Coronary artery (tissue), 2 donors: ENCODE measurements around the gene CPLX1.

Source experiments
- DNase-seq: peaks from one replicate; pipeline ENCODE4 v3.0.0-alpha.2; 2017; ENCODE audit warnings: low spot score
- H3K27ac ChIP-seq, 2 donors: fragments of 200-600 bp; sonication (generic); one replicate each; pipeline ENCODE4 v1.5.1; 2016 to 2019
- H3K4me3 ChIP-seq: fragments of 200-600 bp; sonication (generic); 2 replicates; pipeline ENCODE4 v1.5.1; 2016; ENCODE audit warnings: mild to moderate bottlenecking, moderate library complexity
- TF ChIP-seq, protein P1 (sequence below): fragments of 200-600 bp; sonication (generic); IDR thresholded peaks from one replicate; pipeline ENCODE4 v1.5.1; 2019; ENCODE audit warnings: antibody characterized with exemption

Gene CPLX1

GRCh38 chr4:837772-838171, 11.8 kb upstream of the CPLX1 start:
- Histone ChIP-seq H3K4me3 (no peak overlapping the region), H3K27ac (no peak overlapping the region)
- TF ChIP-seq, protein P1, sequence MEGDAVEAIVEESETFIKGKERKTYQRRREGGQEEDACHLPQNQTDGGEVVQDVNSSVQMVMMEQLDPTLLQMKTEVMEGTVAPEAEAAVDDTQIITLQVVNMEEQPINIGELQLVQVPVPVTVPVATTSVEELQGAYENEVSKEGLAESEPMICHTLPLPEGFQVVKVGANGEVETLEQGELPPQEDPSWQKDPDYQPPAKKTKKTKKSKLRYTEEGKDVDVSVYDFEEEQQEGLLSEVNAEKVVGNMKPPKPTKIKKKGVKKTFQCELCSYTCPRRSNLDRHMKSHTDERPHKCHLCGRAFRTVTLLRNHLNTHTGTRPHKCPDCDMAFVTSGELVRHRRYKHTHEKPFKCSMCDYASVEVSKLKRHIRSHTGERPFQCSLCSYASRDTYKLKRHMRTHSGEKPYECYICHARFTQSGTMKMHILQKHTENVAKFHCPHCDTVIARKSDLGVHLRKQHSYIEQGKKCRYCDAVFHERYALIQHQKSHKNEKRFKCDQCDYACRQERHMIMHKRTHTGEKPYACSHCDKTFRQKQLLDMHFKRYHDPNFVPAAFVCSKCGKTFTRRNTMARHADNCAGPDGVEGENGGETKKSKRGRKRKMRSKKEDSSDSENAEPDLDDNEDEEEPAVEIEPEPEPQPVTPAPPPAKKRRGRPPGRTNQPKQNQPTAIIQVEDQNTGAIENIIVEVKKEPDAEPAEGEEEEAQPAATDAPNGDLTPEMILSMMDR, result no peak
- no peak for DNase-seq

DNA sequence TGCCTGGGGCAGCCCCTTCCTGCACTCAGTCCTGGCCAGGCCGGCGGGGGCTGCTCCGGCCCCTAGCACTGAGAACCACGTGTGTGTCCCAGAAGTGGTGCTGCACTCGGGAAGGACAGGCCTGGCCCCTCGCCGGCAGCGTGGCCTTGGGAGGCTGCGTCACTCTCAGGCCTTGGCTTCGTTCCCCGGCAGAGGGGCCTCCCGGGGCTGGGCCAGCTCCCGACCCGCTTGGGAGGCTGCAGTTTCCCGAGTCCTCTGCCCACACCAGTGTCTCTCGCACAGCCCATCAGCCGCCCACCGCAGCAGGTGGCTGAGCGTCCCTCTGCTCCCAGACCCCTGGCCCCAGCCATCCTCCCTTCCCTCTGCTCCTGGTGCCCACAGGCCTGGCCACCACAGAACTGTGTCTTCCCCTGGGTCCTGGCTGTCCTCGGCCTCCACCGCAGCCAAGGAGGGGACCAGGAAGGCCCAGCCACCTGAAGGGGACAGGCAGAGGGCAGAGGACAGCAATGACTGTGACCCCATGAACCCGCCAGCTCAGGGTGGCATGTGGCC, 10.9 kb upstream of the CPLX1 start:
- DNase-seq, result no peak

GRCh38 chr4:836003-836511, 10.1 kb upstream of the CPLX1 start:
- TF ChIP-seq, protein P1, result no peak

More for the DNA sequence above, 10.9 kb upstream of the CPLX1 start:
- Histone ChIP-seq H3K4me3 (no peak overlapping the region), H3K27ac (no peak overlapping the region)
- TF ChIP-seq, protein P1, result no peak

DNA sequence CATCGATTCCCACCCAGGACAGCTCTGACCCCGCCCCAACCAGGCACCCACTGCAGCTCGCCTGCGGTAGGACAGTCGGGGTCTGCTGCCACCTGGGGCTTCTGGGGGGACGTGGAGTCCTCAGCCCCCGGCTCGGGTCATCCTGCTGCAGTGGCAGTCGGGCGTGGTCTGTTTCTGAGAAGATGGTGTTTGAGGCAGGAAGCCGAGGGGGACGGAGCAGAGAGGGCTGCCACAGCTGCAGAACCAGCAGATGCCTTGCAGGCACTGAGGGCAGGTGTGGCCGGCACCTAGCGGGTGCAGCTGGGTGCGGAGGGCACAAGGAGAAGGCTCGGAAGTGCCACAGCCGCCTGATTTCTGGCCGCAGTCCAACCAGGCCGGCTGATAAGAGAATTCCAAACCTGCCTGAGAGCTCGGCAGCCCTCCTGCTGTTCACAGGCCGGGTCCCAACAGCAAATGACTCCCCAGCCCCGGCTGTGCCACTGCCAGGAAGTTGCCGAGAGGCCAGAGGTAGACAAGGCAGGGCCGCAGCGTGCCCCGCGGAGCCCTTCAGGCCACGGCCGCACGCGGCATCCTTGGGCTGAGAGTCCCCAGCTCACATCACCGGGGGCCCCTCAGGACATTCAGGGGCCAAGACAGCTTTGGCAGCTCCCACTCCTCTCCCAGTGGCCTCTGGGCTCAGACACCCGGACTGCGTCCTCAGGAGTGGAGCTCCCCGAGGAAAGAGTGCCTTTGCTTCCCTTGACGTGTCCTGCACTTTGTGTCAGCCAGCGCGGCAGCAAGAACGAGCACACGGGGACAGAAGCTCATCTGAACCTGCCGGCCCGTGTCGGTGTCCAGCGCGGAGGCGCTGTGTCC, 9.4 kb upstream of the CPLX1 start:
- Histone ChIP-seq H3K27ac (no peak overlapping the region), H3K4me3 (no peak overlapping the region)
- no peak for DNase-seq
- TF ChIP-seq, protein P1, result no peak

More at GRCh38 chr4:836003-836511, 10.1 kb upstream of the CPLX1 start:
- Histone ChIP-seq H3K27ac (no peak overlapping the region), H3K4me3 (no peak overlapping the region)
- DNase-seq, result no peak

GRCh38 chr4:834368-835147, 8.6 kb upstream of the CPLX1 start:
- TF ChIP-seq, protein P1, result no peak
- DNase-seq, result no peak
- Histone ChIP-seq H3K4me3 (no peak overlapping the region), H3K27ac (no peak overlapping the region)

GRCh38 chr4:833731-834367, 7.9 kb upstream of the CPLX1 start:
- Histone ChIP-seq H3K4me3 (no peak overlapping the region), H3K27ac (no peak overlapping the region)
- no peak for DNase-seq
- TF ChIP-seq, protein P1, result no peak
